ENCODE results near the gene TULP4.
"Not testable (repeated sequence)": the region's sequence is repeated elsewhere in the genome, so short reads cannot be mapped to it uniquely, and the experiment has no call there.

TULP4 gene

GRCh38 chr6:158461954-158462353, 149.7 kb downstream of the TULP4 start:
- in situ Hi-C loops (cut with HindIII; ENCODE audit: low sequenced_read_pairs): no loop called here

GRCh38 chr6:158464483-158464882, 152.2 kb downstream of the TULP4 start:
- in situ Hi-C loops (cut with HindIII; ENCODE audit: low sequenced_read_pairs): no loop called here

GRCh38 chr6:158465257-158465656, 153.0 kb downstream of the TULP4 start:
- in situ Hi-C loops (cut with HindIII; ENCODE audit: low sequenced_read_pairs): no loop called here

DNA sequence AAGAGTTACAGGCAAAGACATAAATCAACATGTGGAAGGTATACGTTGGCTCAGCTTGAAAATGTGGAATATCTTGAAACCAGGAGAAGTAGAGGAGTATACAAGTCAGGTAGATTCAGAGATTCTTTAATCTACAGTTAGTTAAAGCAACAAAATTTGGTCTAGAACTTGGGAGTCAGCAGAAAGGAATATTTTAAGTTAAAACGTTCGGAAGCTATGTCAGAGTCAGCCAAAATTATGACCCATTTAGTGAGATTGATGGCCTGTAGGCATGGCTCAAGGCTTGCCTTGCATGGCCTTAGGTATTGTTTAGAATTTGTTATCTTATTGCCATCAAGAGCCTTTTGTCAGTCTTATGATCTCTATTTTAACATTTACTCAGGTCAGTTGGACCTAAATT, 153.5 kb downstream of the TULP4 start:
- in situ Hi-C loops (cut with HindIII; ENCODE audit: low sequenced_read_pairs): no loop called here

DNA sequence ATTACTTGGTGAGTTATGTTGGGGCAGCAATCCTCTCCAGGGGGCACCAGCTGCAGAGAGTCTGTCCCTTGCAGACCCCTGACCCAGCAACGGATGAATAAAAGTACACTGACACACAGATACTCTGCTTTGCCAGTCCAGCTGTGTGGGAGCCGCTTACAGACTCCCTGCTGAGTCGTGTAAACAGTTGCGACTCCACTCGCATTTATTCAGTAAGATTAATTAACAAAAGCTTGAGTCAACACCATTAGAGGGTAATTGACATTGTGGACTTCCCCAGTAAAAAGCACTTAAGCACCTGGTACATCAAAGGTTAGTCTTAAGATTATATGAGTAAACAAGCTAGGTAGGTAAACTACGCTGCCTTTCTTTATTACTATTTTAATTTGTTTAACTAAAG, 155.7 kb downstream of the TULP4 start:
- in situ Hi-C loops (cut with HindIII; ENCODE audit: low sequenced_read_pairs): no loop called here

- in situ Hi-C loops (cut with HindIII; ENCODE audit: low sequenced_read_pairs): no loop called here
These were observed 156.4 kb downstream of the TULP4 start for GRCh38 chr6:158468666-158469065.

DNA sequence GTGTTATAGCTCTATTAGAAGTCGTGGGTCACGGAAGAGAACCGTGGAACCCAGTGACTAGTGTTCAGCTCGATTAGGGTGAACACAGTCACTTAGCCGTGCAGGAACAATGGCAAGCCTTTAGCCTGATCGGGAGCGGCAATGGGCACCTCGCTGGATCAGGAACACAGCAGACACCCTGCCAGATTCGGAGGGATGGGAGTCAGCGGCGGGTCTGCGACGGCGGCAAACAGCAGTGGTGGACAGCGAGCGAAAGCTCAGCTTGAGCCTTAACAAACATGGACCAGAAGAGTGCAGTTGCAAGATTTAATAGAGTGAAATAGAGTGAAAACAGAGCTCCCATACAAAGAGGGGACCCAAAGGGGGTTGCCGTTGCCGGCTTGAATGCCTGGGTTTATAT, 157.8 kb downstream of the TULP4 start:
- in situ Hi-C loops (cut with HindIII; ENCODE audit: low sequenced_read_pairs): not testable (repeated sequence)

DNA sequence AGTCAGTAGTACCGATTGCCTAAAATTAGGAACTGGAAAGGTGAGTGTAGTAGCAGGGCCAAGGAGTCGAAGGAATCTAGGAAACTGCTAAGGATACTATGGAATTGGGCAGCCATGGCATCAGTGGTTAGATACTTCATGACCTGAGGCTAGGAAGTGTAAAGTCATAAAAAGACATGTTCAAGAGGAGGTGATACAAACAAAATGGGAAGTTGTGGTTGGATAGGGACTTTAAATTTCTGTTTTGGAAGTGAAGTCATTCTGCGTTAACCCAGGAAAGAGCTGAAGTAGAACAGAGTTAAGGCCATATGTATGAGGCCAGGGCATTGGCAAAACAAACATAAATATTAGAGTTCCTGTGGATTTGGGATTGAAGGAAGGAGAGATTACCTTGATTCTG, 159.1 kb downstream of the TULP4 start:
- in situ Hi-C loops (cut with HindIII; ENCODE audit: low sequenced_read_pairs): no loop called here

- in situ Hi-C loops (cut with HindIII; ENCODE audit: low sequenced_read_pairs): no loop called here
These were observed 160.2 kb downstream of the TULP4 start for GRCh38 chr6:158472447-158472846.

- in situ Hi-C loops (cut with HindIII; ENCODE audit: low sequenced_read_pairs): no loop called here
These were observed 162.7 kb downstream of the TULP4 start for GRCh38 chr6:158474961-158475343.

DNA sequence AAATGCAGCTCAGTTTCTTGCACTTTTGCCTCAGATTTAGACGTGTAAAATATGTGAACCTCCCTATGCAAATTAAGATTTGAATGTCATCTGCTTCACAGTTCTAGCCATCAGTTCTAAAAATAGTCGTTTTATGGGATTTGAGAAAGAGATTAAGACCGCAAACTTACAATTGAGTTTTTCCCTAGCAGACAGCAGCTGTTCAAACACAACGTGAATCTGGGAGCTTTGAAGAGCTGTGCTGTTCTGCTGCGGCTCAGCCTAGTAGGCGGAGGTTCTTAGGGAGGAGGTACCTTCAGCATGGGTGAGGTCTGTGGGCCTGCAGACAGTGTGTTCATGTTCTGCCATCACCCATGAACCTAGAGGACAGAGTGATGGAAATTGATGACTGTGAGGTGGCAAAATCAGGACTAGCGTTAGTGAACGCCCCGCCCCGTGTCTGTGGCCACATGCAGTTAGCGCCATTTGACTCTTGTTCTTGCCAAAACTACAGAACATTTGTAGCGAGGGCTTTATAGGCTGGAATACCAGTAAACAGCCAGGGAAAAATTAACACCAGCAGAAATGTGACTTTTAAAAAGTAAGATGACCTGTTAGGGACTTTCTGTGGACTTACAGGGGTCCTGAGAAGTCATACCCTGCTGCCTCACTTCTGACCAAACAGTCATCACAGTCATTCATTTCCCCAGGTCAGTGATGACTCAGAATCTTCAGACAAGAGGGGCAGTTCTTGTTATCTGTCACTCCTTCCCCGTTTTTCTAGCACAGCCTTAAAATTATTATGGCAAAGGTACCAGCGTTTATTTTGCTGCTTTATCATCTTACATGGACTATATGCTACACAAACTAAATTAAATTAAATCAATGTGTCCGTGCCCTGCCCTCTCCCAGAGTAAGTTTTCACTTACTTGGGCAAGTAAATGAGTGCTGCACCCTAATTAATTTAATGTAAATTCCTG, 163.4 kb downstream of the TULP4 start:
- in situ Hi-C loops (cut with HindIII; ENCODE audit: low sequenced_read_pairs): no loop called here

DNA sequence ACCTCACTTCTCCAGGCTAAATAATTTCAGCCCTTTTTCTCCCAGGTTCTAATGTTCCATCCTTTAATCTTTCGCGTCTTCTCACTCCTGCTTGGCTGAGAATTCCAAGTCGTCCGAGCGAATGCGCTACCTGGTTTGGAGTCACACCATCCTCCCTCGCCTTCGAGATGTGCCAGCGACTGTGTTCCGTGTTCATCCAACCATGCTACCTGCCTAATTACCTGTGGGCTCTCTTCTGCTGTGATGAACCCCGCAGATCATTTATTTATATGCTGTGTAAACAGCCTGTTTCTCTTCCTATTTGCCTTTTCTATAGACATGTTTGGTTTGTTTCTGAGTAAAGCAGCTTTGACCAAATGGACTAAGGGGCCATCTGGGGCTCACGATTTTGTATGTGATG, 164.1 kb downstream of the TULP4 start:
- in situ Hi-C loops (cut with HindIII; ENCODE audit: low sequenced_read_pairs): no loop called here

- in situ Hi-C loops (cut with HindIII; ENCODE audit: low sequenced_read_pairs): not testable (repeated sequence)
These were observed 165.5 kb downstream of the TULP4 start for GRCh38 chr6:158477722-158478121.

DNA sequence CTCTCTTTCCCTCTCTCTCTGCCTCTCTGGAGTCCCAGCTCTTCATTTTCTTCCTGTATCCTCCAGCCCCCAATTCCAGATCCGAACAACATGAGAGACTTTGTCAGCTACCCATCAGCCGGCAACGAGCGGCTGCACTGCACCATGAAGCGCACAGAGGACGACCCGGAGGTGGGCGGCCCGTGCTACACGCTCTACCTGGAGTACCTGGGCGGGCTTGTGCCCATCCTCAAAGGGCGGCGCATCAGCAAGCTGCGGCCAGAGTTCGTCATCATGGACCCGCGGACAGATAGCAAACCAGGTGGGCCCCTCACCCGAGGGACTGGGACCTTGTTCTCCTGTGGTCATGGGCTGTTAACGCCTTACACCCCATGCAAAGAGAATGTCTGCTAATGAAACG, 168.7 kb downstream of the TULP4 start:
- in situ Hi-C loops (cut with HindIII; ENCODE audit: low sequenced_read_pairs): no loop called here

GRCh38 chr6:158481690-158482473, 169.6 kb downstream of the TULP4 start:
- in situ Hi-C loops (cut with HindIII; ENCODE audit: low sequenced_read_pairs): no loop called here

GRCh38 chr6:158485431-158485830, 173.2 kb downstream of the TULP4 start:
- in situ Hi-C loops (cut with HindIII; ENCODE audit: low sequenced_read_pairs): no loop called here

- in situ Hi-C loops (cut with HindIII; ENCODE audit: low sequenced_read_pairs): no loop called here
These were observed 175.2 kb downstream of the TULP4 start for GRCh38 chr6:158487495-158487894.

- in situ Hi-C loops (cut with HindIII; ENCODE audit: low sequenced_read_pairs): no loop called here
These were observed 175.8 kb downstream of the TULP4 start for GRCh38 chr6:158488065-158488464.

DNA sequence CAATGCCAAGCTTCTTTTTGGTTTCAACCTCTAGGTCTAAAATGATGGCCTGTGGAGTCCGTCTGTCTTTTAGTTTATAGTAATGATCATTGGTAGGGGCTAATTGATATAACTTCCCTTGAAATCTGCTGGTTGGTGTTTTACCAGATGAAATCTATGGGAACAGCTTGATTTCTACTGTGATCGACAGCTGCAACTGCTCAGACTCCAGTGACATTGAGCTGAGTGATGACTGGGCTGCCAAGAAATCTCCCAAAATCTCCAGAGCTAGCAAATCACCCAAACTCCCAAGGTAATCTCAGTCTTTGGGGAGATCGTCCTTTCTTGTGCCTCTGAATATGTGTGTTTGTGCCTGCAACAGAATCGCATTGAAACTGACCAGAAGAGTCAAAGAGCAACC, 177.2 kb downstream of the TULP4 start:
- in situ Hi-C loops (cut with HindIII; ENCODE audit: low sequenced_read_pairs): no loop called here

DNA sequence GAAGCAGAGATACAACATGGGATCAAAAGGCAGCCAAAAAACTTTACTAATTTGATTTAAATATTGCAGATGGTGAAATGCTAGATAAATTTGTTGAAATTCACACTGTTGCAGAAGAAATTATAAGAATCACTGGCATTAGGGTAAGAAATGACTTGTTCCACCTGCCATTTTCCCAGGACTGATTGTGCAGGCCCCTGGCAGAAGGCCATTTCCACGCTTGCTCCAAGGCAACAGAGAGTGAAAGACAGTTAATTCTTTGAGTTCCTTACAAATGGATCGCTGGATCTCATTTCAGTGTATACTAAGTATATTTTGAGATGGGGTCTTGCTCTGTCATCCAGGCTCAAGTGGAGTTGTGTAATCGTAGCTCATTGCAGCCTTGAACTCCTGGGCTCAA, 180.6 kb downstream of the TULP4 start:
- in situ Hi-C loops (cut with HindIII; ENCODE audit: low sequenced_read_pairs): no loop called here

DNA sequence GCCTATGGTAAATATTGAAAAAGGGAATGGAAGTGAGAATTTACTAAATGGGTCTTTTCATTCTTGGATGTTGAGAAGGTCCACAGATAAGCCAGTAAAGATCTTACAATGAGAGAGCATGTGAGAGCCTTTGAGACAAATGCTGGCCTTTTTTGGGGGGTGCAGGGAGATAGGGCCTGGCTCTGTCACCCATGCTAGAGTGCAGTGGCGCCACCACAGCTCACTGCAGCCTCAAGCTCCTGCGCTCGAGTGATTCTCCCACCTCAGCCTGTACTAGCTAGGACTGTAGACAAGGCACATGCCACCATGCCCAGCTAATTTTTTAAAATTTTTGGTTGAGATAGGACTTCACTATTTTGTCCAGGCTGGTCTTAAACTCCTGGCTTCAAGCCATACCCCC, 184.4 kb downstream of the TULP4 start:
- in situ Hi-C loops (cut with HindIII; ENCODE audit: low sequenced_read_pairs): no loop called here

DNA sequence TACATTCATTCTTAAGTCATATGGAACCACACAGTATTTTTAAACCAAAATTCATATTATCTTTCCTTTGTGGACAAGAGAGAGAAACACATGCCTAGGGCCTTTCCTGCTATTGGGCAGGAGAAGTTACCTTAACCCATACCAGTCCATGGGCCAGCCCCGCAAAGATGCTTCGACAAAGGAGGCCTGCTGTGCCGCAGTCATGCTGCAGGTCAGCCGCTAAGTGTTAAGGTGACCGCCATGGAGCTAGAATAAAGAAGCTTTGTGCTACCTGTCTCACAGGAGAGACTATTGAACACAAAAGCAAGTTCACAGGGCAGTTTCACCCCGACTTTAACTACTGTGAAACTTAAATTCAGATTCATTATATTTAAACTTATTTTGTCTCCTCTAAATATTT, 185.4 kb downstream of the TULP4 start:
- in situ Hi-C loops (cut with HindIII; ENCODE audit: low sequenced_read_pairs): no loop called here

Data from DLD1 (cell line).